Fibroblast of skin of back (primary cell): ENCODE data around the gene FAM221B.

Source experiments
- DNase-seq: peaks from one replicate; pipeline ENCODE4 v3.0.0-alpha.2; 2013

The FAM221B gene

GRCh38 chr9:35790385-35791296 is 37.9 kb downstream of the FAM221B start:
- peak; percentile 88 for DNase-seq

GRCh38 chr9:35790025-35790384 is 38.5 kb downstream of the FAM221B start:
- no peak for DNase-seq

- DNase-seq = no peak
Observed at GRCh38 chr9:35789541-35789940, 39.0 kb downstream of the FAM221B start.

- DNase-seq = no peak
Observed at GRCh38 chr9:35783418-35783817, 45.1 kb downstream of the FAM221B start.

GRCh38 chr9:35781066-35781465 is 47.5 kb downstream of the FAM221B start:
- DNase-seq = no peak

GRCh38 chr9:35778496-35778895 is 50.0 kb downstream of the FAM221B start:
- no peak for DNase-seq

GRCh38 chr9:35776018-35776417 is 52.5 kb downstream of the FAM221B start:
- no peak for DNase-seq

GRCh38 chr9:35774907-35775635 is 53.5 kb downstream of the FAM221B start:
- DNase-seq = no peak

- DNase-seq = no peak
Observed at GRCh38 chr9:35771943-35772342, 56.6 kb downstream of the FAM221B start.

- no peak for DNase-seq
Observed at GRCh38 chr9:35771534-35771933, 57.0 kb downstream of the FAM221B start.

- DNase-seq = no peak
Observed at GRCh38 chr9:35771075-35771433, 57.5 kb downstream of the FAM221B start.

- no peak for DNase-seq
Observed at GRCh38 chr9:35769763-35770162, 58.8 kb downstream of the FAM221B start.

GRCh38 chr9:35767458-35767857 is 61.1 kb downstream of the FAM221B start:
- DNase-seq = no peak

- no peak for DNase-seq
Observed at GRCh38 chr9:35766997-35767396, 61.5 kb downstream of the FAM221B start.
